Measurements from ENCODE around the gene ERVK3-1. TPM values are rescaled to one million over a fixed set of nuclear protein-coding genes. Genes with fewer than 3 reads are reported as not detected.

ERVK3-1 gene
- polyA plus RNA-seq, 3 donors = 34.6 to 61.5 (median 38.8) TPM

GRCh38 chr19:58284199-58284598, 21.0 kb upstream of the ERVK3-1 start:
- Histone ChIP-seq H3K9ac (ENCODE audit: insufficient read depth, low read length, poor library complexity, severe bottlenecking) (no peak overlapping the region), H3K27me3 (ENCODE audit: control insufficient read depth in 2 of 2, insufficient read depth in 2 of 2, low read length in 2 of 2) (no peaks in the 10 kb centered on the region), H3K4me3 (replicated peaks in 1 of 3; ENCODE audit: low read depth in 2 of 3, low read length in 3 of 3) (no peak overlapping the region), H3K4me2 (replicated peaks; ENCODE audit: extremely low read depth, low read length, poor library complexity, severe bottlenecking) (no peak overlapping the region), H2AFZ (ENCODE audit: insufficient read depth, low read depth, low read length, poor library complexity, severe bottlenecking) (no peak overlapping the region), H3K4me1 (ENCODE audit: control insufficient read depth in 1 of 2, insufficient read depth in 2 of 2, low read length in 2 of 2) (peaks cover 8 to 11% of the 10 kb centered on the region in 2 donors), H3K9me3 (replicated peaks in 1 of 2; ENCODE audit: control insufficient read depth in 1 of 2, insufficient read depth in 1 of 2, low read length in 2 of 2) (peaks cover 57 to 82% of the 10 kb centered on the region in 2 donors), H3K36me3 (replicated peaks in 1 of 2; ENCODE audit: control insufficient read depth in 1 of 2, insufficient read depth in 2 of 2, low read length in 2 of 2) (peaks cover 38 to 45% of the 10 kb centered on the region in 2 donors), H3K79me2 (ENCODE audit: insufficient read depth, low read length) (peaks cover 13% of the 10 kb centered on the region), H4K20me1 (ENCODE audit: insufficient read depth, low read length) (no peaks in the 10 kb centered on the region), H3K27ac (ENCODE audit: low read depth in 1 of 2, low read length in 2 of 2) (no peak overlapping the region)
- intact Hi-C loops (cut with micrococcal nuclease) = loop anchor here in 1 of 2 donors (5.0 kb wide), 1 partner anchor 102 kb away; the partner anchor contains the start of gene ZNF274
- Mint-ChIP-seq H3K9me3 (peaks cover 47 to 88% (median 76%) of the 10 kb centered on the region in 7 donors), H3K4me1 (peaks cover 13% of the 10 kb centered on the region), H3K4me3 (no peak overlapping the region), H3K27ac (no peak overlapping the region), H3K36me3 (peaks cover 65 to 66% of the 10 kb centered on the region in 2 donors), H3K27me3 (ENCODE audit: low read depth in 3 of 3) (peaks cover 0 to 2% (median 0%) of the 10 kb centered on the region in 3 donors)
- no peak for TF ChIP-seq CTCF (IDR thresholded peaks at IDR 0.05)
- DNase-seq = no peak
- 100% methylated on average over 1 of the region's 7 CpGs for WGBS (ENCODE audit: insufficient coverage)

DNA sequence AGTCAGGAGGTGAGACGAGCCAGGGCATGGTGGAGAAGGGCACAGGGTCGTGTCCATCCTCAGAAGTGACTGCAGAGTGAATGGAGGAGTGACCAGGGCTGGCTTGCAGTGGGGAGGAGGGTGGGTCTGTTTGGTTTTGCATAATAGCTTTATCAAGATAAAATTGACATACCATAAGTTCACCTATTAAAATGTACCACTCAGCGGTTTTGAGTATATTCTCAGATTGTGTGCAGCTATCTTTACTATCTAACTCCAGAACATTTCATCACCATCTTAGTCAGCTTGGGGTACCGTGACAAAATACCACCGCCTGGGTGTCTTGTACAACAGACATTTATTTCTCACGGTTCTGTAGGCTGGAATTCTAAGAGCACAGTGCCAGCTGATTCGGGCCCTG, 13.2 kb upstream of the ERVK3-1 start:
- TF ChIP-seq CTCF (IDR thresholded peaks at IDR 0.05) = no peak
- no peaks in the 10 kb centered on the region for H3K79me2 ChIP-seq (ENCODE audit: insufficient read depth, low read length)
- H4K20me1 ChIP-seq (ENCODE audit: insufficient read depth, low read length) = no peaks in the 10 kb centered on the region
- Mint-ChIP-seq H3K27me3 (ENCODE audit: low read depth in 3 of 3) (no peaks in the 10 kb centered on the region), H3K9me3 (peaks cover 60 to 98% (median 95%) of the 10 kb centered on the region in 7 donors), H3K4me1 (no peaks in the 10 kb centered on the region), H3K36me3 (peaks cover 76 to 97% of the 10 kb centered on the region in 2 donors), H3K27ac (no peak overlapping the region), H3K4me3 (no peak overlapping the region)
- no peak overlapping the region for H3K4me2 ChIP-seq (replicated peaks; ENCODE audit: extremely low read depth, low read length, poor library complexity, severe bottlenecking)
- peaks cover 58 to 95% of the 10 kb centered on the region in 2 donors for H3K36me3 ChIP-seq (replicated peaks in 1 of 2; ENCODE audit: control insufficient read depth in 1 of 2, insufficient read depth in 2 of 2, low read length in 2 of 2)
- peak overlapping the region in 1 of 3 experiments; percentile 28 for H3K4me3 ChIP-seq (replicated peaks in 1 of 3; ENCODE audit: low read depth in 2 of 3, low read length in 3 of 3)
- intact Hi-C loops (cut with micrococcal nuclease) = no loop called here
- H3K27me3 ChIP-seq (ENCODE audit: control insufficient read depth in 2 of 2, insufficient read depth in 2 of 2, low read length in 2 of 2) = no peaks in the 10 kb centered on the region
- 96% methylated on average over 5 of the region's 7 CpGs for WGBS (ENCODE audit: insufficient coverage)
- no peak overlapping the region for H2AFZ ChIP-seq (ENCODE audit: insufficient read depth, low read depth, low read length, poor library complexity, severe bottlenecking)
- H3K27ac ChIP-seq (ENCODE audit: low read depth in 1 of 2, low read length in 2 of 2) = no peak overlapping the region
- H3K9me3 ChIP-seq (replicated peaks in 1 of 2; ENCODE audit: control insufficient read depth in 1 of 2, insufficient read depth in 1 of 2, low read length in 2 of 2) = peaks cover 91 to 95% of the 10 kb centered on the region in 2 donors
- no peak for DNase-seq
- no peak overlapping the region for H3K9ac ChIP-seq (ENCODE audit: insufficient read depth, low read length, poor library complexity, severe bottlenecking)
- no peaks in the 10 kb centered on the region for H3K4me1 ChIP-seq (ENCODE audit: control insufficient read depth in 1 of 2, insufficient read depth in 2 of 2, low read length in 2 of 2)

Data from CD14-positive monocyte (primary cell).